PC-3 (cell line): ENCODE measurements around the gene ATG9A.

Source experiments
- EZH2 ChIP-seq: fragments of 300-600 bp; sonication (generic); IDR thresholded peaks from one replicate; pipeline ENCODE4 v1.6.1; 2017; ENCODE audit warnings: antibody characterized with exemption, mild to moderate bottlenecking, low read length; ENCODE audit not compliant: unreplicated experiment
- TF ChIP-seq, protein P1 (sequence below): fragments of 300-600 bp; sonication (generic); conservative IDR thresholded peaks from 2 replicates; pipeline ENCODE4 v1.5.1; 2017; ENCODE audit warnings: antibody characterized with exemption, low read depth, mild to moderate bottlenecking, low read length

DNA sequence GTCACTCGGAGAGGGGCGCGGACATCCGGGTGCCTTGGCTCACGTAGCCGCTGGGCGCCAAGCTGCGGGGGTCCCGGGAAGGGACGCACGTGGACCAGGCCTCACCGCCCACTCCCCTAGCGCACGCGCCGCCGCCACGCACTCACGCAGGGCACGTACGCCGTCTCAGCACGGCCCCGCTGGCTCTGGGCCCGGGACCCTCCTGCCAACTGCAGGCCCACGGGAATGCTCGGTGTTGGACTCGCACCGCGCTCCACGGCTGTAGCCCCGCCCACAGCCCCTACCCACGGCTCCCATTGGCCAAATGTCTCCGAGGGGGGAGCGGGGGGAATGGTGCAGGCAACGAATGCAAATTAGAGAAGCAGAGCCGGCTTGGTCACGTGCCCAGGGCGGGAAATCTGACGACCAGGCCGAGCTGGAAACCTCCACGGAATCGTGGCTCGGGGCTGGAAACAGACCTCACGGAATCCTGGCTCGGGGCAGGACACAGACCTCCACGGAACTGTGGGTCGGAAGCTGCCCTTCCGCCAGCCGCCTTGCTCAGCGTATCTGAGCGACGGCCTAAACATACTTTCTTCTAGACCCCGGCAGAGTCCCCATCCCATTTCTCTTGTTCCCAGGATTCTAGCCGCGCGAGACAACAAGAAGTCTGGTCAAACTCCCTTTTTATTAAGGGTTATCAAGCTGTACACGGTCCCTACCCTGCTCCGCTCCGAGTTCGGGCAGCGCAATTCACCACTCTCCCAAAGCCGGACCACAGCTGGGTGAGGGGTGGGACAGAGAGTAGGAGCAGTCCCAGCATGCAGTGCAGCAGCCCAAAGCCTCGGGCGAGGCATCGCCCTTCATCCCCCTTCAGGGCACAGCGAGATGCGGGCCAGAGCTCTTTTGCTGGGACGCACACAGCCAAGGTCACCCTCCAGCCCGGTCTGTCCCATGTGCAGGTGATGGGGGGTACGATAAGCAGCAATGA, 10.4 kb downstream of the ATG9A start, which contains the start of gene ABCB6:
- no peak for TF ChIP-seq EZH2
- TF ChIP-seq, protein P1, sequence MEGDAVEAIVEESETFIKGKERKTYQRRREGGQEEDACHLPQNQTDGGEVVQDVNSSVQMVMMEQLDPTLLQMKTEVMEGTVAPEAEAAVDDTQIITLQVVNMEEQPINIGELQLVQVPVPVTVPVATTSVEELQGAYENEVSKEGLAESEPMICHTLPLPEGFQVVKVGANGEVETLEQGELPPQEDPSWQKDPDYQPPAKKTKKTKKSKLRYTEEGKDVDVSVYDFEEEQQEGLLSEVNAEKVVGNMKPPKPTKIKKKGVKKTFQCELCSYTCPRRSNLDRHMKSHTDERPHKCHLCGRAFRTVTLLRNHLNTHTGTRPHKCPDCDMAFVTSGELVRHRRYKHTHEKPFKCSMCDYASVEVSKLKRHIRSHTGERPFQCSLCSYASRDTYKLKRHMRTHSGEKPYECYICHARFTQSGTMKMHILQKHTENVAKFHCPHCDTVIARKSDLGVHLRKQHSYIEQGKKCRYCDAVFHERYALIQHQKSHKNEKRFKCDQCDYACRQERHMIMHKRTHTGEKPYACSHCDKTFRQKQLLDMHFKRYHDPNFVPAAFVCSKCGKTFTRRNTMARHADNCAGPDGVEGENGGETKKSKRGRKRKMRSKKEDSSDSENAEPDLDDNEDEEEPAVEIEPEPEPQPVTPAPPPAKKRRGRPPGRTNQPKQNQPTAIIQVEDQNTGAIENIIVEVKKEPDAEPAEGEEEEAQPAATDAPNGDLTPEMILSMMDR, result no peak
